Prostate gland (tissue), 2 donors: Measurements from ENCODE around the gene PSPN.

Experiments used
- CTCF ChIP-seq, 4 experiments: fragments of 200-600 bp in 2 of 4; fragments of 450-650 bp in 2 of 4; sonication (generic) in 2 of 4; IDR thresholded peaks; 1 replicate in 3 of 4; 2 replicates in 1 of 4; pipeline ENCODE4 v1.5.1; 2016 to 2019; ENCODE audit warnings: antibody characterized with exemption in 4 of 4, mild to moderate bottlenecking in 2 of 4, moderate library complexity in 2 of 4
- POLR2A ChIP-seq: fragments of 450-650 bp; IDR thresholded peaks from one replicate; pipeline ENCODE4 v1.6.1; 2016; ENCODE audit warnings: antibody characterized with exemption, mild to moderate bottlenecking

- TF ChIP-seq CTCF (IDR thresholded peaks at IDR 0.05) (no peak), POLR2A (no peak)
These were observed 38.2 kb upstream of the PSPN start for GRCh38 chr19:6413721-6414643.
